Progenitor cell of endocrine pancreas (in vitro differentiated cells): Measurements from ENCODE around the gene DNAH8. TPM values are rescaled to one million over a fixed set of nuclear protein-coding genes. Genes with fewer than 3 reads are reported as not detected.

Source experiments
- DNase-seq: peaks from one replicate; pipeline ENCODE4 v3.0.0; 2021; ENCODE audit warnings: low spot score; ENCODE audit not compliant: unreplicated experiment
- H3K27ac Mint-ChIP-seq: 2 replicates; pipeline ENCODE4 v1.8.0; 2021; ENCODE audit warnings: mild to moderate bottlenecking, moderate library complexity, mixed read lengths
- H3K27me3 Mint-ChIP-seq: 2 replicates; pipeline ENCODE4 v1.8.0; 2021; ENCODE audit warnings: mixed read lengths
- H3K36me3 Mint-ChIP-seq: 2 replicates; pipeline ENCODE4 v1.8.0; 2022; ENCODE audit warnings: mixed read lengths; ENCODE audit not compliant: insufficient read depth
- H3K4me1 Mint-ChIP-seq: 2 replicates; pipeline ENCODE4 v1.8.0; 2021; ENCODE audit warnings: low read depth, mixed read lengths
- H3K4me3 Mint-ChIP-seq: 2 replicates; pipeline ENCODE4 v1.8.0; 2021; ENCODE audit warnings: low read depth, mild to moderate bottlenecking, moderate library complexity, mixed read lengths
- H3K9me3 Mint-ChIP-seq: 2 replicates; pipeline ENCODE4 v1.8.0; 2021; ENCODE audit warnings: low read depth, mixed read lengths
- total RNA-seq: library from RNA; stranded (reverse); gene quantifications from 2 replicates; pipeline ENCODE4 v1.2.1, GENCODE V29; 2021
- TF ChIP-seq, protein P1 (sequence below): fragments of 200-600 bp; sonication (generic); IDR thresholded peaks from one replicate; pipeline ENCODE4 v1.5.0; 2021; ENCODE audit warnings: antibody characterized with exemption, mild to moderate bottlenecking; ENCODE audit not compliant: unreplicated experiment

DNAH8 gene
- total RNA-seq, 1 donor from 2014 or later: 0.12 TPM

DNA sequence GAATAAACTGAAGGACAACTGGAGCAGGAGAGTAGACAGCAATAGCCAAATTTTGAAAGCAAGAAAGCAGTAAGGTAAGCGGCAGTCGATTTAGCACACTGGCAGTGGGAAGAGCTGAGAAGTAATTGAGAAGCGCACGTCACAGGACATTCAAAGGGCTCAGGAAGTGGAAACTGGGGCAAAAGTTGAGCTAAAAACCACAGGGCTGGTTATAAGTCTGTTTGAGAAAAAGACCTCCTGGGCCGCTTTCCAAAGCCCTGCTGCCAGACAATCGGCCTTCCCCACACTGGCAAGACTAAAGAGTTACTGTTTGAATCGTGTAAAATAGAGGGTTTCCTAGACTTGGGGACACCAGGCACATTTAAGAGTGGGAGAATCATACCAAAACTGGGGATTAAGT is 161.4 kb downstream of the DNAH8 start:
- Mint-ChIP-seq H3K4me3 (no peak overlapping the region), H3K9me3 (peaks cover 11% of the 10 kb centered on the region), H3K36me3 (no peaks in the 10 kb centered on the region), H3K4me1 (no peaks in the 10 kb centered on the region), H3K27ac (no peak overlapping the region), H3K27me3 (peaks cover 6% of the 10 kb centered on the region)
- TF ChIP-seq, protein P1, sequence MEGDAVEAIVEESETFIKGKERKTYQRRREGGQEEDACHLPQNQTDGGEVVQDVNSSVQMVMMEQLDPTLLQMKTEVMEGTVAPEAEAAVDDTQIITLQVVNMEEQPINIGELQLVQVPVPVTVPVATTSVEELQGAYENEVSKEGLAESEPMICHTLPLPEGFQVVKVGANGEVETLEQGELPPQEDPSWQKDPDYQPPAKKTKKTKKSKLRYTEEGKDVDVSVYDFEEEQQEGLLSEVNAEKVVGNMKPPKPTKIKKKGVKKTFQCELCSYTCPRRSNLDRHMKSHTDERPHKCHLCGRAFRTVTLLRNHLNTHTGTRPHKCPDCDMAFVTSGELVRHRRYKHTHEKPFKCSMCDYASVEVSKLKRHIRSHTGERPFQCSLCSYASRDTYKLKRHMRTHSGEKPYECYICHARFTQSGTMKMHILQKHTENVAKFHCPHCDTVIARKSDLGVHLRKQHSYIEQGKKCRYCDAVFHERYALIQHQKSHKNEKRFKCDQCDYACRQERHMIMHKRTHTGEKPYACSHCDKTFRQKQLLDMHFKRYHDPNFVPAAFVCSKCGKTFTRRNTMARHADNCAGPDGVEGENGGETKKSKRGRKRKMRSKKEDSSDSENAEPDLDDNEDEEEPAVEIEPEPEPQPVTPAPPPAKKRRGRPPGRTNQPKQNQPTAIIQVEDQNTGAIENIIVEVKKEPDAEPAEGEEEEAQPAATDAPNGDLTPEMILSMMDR: no peak
- DNase-seq: no peak

GRCh38 chr6:38877721-38878120 is 162.6 kb downstream of the DNAH8 start:
- no peaks in the 10 kb centered on the region for H3K36me3 Mint-ChIP-seq
- TF ChIP-seq, protein P1: no peak

GRCh38 chr6:38882157-38882556 is 167.0 kb downstream of the DNAH8 start:
- no peaks in the 10 kb centered on the region for H3K27me3 Mint-ChIP-seq
- DNase-seq: no peak
- no peak overlapping the region for H3K27ac Mint-ChIP-seq
- TF ChIP-seq, protein P1: no peak
- H3K9me3 Mint-ChIP-seq: peaks cover 11% of the 10 kb centered on the region
- no peaks in the 10 kb centered on the region for H3K36me3 Mint-ChIP-seq
- no peak overlapping the region for H3K4me3 Mint-ChIP-seq
- no peaks in the 10 kb centered on the region for H3K4me1 Mint-ChIP-seq

More at GRCh38 chr6:38877721-38878120, 162.6 kb downstream of the DNAH8 start:
- peaks cover 3% of the 10 kb centered on the region for H3K27me3 Mint-ChIP-seq
- DNase-seq: no peak
- peaks cover 11% of the 10 kb centered on the region for H3K9me3 Mint-ChIP-seq
- H3K27ac Mint-ChIP-seq: peak overlapping the region; percentile 50
- H3K4me3 Mint-ChIP-seq: no peak overlapping the region
- no peaks in the 10 kb centered on the region for H3K4me1 Mint-ChIP-seq

GRCh38 chr6:38897507-38897906 is 182.4 kb downstream of the DNAH8 start:
- Mint-ChIP-seq H3K27ac (no peak overlapping the region), H3K27me3 (peaks cover 6% of the 10 kb centered on the region), H3K4me3 (no peak overlapping the region), H3K36me3 (no peaks in the 10 kb centered on the region), H3K4me1 (no peaks in the 10 kb centered on the region), H3K9me3 (no peaks in the 10 kb centered on the region)
- TF ChIP-seq, protein P1: no peak
- no peak for DNase-seq

DNA sequence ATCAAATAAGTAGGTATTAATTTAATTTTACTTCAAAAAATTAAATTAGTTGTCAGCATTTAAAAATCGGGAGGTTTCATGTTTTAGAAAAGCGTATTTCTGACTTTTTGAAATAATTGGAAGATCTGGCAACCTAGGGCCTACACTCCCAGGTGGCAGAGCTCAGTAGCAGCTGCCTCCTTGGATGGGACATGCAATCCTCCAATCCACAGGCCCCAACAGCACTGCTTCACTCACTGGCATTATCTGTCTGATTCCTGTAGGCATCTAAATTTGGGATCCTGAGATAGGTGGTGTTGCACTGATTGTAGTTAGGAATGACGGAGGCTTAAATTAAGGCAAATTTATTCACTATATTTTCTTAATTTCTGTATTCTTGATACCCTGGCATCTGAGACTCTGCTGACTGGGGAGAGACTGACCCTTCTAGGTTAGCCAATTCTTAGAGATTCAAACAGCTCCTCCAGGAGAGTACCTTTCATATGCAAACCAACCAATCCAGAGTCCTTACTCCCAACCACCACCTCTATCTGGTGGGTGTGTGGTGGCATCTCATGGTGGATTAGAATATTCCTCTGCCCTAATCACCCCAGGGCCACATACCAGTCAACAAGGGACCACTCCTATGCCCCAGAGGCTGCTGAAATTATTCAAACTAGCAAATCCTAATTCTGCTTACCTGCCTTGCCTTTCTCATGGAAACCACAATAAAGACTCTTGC is 186.9 kb downstream of the DNAH8 start:
- H3K4me1 Mint-ChIP-seq: peaks cover under 1% of the 10 kb centered on the region
- no peaks in the 10 kb centered on the region for H3K36me3 Mint-ChIP-seq
- H3K27me3 Mint-ChIP-seq: no peaks in the 10 kb centered on the region
- H3K9me3 Mint-ChIP-seq: no peaks in the 10 kb centered on the region
- H3K4me3 Mint-ChIP-seq: no peak overlapping the region
- no peak for DNase-seq
- TF ChIP-seq, protein P1: no peak
- H3K27ac Mint-ChIP-seq: no peak overlapping the region
